HG03460 (cell line): ENCODE data around the gene STRN4.

Experiments used
- ATAC-seq: cut with Tn5 transposase; IDR thresholded peaks from one replicate; pipeline ENCODE4 v1.9.1; 2021; ENCODE audit not compliant: unreplicated experiment

The STRN4 gene

DNA sequence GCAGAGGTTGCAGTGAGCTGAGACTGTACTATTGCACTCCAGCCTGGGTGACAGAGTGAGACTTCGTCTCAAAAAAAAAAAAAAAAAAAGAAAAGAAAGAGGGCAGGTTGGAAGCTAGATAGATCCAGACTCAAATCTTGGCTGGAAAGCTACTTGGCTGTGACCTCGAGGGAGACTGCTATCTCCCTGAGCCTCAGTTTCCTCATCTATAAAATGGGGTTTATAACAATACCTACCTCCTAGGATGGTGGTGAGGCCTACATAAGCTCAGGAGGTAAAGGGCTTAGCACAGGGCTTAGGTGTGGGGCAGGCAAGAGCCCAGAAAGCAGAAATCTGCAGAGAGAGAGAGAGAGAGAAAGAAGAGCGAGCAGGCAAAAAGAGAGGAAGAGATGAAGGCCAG, 61.1 kb downstream of the STRN4 start:
- no peak for ATAC-seq

DNA sequence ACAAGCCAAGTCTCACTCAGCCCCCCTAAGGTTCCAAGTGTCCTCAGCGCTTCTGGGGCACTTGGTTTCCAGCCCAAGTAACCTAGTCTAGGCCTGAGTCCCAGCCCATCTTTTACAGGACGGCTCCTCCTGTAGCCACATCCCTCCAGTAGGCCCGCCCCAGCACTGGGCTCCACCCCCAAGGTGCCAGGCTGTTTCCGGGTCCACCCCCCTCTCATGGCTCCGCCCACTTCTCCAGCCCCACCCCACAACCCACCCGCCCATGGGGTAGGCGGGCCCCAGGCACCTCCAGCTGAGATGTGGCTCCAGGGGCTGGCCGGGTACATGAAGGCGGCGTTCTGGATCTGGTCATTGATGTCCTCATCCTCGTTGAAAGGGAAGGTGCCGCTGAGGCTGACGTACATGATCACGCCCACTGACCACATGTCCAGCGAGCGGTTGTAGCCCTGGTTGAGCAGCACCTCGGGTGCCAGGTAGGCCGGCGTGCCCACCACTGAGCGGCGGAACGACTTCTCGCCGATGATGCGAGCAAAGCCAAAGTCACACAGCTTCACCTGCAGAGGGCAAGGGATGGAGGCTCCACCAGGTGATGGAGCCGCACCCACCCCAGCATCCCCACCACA, 68.0 kb downstream of the STRN4 start:
- no peak for ATAC-seq

DNA sequence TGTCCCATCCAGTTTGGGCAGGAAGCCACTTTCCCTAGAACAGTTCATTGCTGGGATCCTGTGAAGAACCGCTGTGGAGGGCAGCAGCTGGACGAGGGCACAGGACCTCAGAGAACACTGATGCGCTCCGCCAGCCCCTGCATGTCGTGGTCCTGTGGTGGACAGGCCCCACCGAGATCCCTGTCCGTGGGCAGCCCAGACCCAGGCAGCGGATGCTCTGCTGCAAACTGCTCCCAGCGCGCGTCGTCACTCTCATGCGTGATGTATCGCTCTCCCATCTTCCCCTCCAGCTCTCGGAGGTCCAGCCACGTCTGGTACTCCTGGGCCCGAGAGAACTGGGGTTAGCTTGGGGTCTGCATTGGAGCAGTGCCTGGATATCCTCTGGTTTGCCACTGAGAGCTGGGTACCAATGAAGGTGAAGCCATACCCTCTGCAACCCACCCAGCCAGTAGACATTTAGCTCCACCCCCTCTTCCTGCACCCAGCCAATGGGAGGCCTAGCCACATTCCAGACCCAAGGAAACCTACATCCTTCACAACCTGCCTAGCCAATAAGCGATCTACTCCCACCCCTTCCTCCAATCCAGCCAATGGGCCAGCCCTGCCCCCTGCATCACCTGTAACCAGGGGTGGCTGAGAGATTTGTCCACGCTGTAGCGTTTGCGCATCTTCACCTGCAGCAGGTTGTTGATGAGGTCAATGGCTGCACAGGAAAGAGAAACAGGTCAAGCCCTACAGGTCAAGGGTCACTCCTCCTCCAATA, 71.7 kb downstream of the STRN4 start:
- no peak for ATAC-seq

DNA sequence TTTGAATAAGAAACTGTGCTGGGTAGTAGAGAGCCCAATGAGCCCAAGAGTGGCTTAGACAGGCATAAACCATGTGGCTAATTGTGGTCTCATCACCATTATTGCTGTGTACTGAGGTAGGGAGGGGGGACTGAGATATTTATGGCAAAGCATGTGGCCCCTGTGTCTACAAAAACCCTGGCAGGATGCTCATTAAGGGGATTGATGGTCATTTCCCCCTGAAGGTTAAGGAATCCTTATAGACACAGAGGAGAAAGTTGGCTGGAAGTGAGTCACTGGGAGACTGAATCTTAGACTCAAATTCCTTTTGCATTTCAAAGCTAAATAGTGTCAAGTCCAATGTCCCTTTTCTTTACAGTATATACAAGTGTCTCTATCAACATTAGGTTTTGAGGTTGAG, 75.4 kb downstream of the STRN4 start:
- no peak for ATAC-seq
